ENCODE data around the gene DCAF17.

DNA sequence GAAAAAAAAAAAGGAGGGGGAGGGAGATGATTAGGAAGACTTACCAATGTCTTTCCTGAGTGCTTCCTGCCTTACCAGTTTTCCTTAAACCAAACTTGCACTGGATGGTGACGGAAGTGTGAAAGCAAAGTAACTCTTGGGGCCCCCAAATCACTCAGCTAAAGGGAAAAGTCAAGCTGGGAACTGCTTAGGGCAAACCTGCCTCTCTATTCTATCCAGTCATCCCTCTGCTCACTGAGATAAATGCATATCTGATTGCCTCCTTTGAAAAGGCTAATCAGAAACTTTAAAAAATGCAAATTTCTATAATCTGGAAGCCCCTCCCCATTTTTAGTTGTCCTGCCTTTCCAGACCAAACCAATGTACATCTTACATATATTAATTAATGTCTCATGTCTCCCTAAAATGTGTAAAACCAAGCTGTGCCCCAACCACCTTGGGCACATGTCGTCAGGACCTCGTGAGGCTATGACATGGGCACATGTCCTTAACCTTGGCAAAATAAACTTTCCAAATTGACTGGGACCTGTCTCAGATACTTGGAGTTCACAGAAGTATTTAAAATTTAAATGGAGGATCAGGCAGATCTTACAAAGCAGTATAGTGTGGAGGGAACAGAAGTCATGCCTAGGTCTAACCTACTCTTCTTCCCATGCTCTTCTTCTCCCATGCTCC is 81.0 kb downstream of the DCAF17 start:
- no peak for TF ChIP-seq POLR2A (IDR thresholded peaks at IDR 0.05)
- TF ChIP-seq, protein P1, sequence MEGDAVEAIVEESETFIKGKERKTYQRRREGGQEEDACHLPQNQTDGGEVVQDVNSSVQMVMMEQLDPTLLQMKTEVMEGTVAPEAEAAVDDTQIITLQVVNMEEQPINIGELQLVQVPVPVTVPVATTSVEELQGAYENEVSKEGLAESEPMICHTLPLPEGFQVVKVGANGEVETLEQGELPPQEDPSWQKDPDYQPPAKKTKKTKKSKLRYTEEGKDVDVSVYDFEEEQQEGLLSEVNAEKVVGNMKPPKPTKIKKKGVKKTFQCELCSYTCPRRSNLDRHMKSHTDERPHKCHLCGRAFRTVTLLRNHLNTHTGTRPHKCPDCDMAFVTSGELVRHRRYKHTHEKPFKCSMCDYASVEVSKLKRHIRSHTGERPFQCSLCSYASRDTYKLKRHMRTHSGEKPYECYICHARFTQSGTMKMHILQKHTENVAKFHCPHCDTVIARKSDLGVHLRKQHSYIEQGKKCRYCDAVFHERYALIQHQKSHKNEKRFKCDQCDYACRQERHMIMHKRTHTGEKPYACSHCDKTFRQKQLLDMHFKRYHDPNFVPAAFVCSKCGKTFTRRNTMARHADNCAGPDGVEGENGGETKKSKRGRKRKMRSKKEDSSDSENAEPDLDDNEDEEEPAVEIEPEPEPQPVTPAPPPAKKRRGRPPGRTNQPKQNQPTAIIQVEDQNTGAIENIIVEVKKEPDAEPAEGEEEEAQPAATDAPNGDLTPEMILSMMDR (IDR thresholded peaks at IDR 0.05) = no peak
